ENCODE measurements around the gene COPB2.

DNA sequence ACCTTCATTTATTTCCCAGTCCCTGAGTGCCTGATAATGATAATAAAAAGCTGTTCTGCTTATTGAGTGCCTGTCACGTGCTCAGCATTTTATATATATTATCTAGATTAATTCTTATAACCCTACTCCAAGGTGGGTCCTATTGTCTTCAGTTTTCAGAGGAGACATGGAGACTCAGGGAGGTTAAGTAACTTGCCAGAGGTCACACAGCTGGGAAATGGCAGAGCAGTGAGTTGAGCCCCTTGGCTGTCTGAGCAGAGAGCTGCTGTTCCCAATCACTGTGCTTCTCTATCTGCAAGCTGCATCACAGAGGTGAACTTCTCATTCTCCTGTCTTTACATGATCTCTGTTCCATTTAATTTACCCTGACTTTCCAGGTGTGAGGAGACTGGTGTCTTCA is 77.9 kb downstream of the COPB2 start:
- TF ChIP-seq YY1 (IDR thresholded peaks at IDR 0.05; ENCODE audit: insufficient read depth, insufficient read length) (no peak), SUZ12 (IDR thresholded peaks at IDR 0.05; ENCODE audit: extremely low read depth, insufficient read depth, insufficient read length) (no peak)

Data from NT2/D1 (cell line).